ENCODE results near the gene PNO1. TPM values are rescaled to one million over a fixed set of nuclear protein-coding genes. Genes with fewer than 3 reads are reported as not detected.

PNO1 gene
- total RNA-seq, 6 experiments from 2014 or later = 4.7 to 12.7 (median 7.8) TPM

DNA sequence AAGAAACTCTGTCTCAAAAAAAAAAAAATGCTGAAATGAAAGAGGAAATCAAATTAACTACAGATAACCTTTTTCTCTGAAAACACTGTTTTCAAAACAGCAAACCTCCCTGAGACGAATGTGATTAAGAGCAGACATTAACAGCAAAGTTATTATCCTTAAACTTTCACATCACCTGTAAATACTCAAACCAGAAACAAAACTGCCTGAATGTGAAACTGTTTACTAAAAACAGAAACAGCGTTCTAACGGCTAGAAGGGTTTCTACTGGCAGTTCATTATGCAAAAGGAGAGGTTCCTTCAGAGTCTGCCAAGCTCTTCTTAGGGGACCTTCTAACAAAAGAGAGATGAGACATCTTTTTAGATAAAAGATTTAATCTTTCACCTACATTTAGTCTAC is 45.9 kb downstream of the PNO1 start:
- TF ChIP-seq, protein P1, sequence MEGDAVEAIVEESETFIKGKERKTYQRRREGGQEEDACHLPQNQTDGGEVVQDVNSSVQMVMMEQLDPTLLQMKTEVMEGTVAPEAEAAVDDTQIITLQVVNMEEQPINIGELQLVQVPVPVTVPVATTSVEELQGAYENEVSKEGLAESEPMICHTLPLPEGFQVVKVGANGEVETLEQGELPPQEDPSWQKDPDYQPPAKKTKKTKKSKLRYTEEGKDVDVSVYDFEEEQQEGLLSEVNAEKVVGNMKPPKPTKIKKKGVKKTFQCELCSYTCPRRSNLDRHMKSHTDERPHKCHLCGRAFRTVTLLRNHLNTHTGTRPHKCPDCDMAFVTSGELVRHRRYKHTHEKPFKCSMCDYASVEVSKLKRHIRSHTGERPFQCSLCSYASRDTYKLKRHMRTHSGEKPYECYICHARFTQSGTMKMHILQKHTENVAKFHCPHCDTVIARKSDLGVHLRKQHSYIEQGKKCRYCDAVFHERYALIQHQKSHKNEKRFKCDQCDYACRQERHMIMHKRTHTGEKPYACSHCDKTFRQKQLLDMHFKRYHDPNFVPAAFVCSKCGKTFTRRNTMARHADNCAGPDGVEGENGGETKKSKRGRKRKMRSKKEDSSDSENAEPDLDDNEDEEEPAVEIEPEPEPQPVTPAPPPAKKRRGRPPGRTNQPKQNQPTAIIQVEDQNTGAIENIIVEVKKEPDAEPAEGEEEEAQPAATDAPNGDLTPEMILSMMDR (IDR thresholded peaks at IDR 0.05) = no peak
- no peak for TF ChIP-seq POLR2A (IDR thresholded peaks at IDR 0.05)
- Histone ChIP-seq H3K36me3 (no peaks in the 10 kb centered on the region), H3K27me3 (no peaks in the 10 kb centered on the region), H3K4me1 (peaks cover 0 to 13% (median 3%) of the 10 kb centered on the region in 4 donors), H3K9me3 (no peaks in the 10 kb centered on the region), H3K4me3 (no peak overlapping the region), H3K27ac (no peak overlapping the region)
- WGBS (ENCODE audit: insufficient coverage, low coverage, low lambda C conversion rate, missing lambda C conversion rate) = 10% methylated on average over 3 of the region's 3 CpGs
- DNase-seq = no peak
- peak in 2 of 4 donors; percentile 36 to 43 for ATAC-seq
- intact Hi-C loops (cut with DNase I) = no loop called here

DNA sequence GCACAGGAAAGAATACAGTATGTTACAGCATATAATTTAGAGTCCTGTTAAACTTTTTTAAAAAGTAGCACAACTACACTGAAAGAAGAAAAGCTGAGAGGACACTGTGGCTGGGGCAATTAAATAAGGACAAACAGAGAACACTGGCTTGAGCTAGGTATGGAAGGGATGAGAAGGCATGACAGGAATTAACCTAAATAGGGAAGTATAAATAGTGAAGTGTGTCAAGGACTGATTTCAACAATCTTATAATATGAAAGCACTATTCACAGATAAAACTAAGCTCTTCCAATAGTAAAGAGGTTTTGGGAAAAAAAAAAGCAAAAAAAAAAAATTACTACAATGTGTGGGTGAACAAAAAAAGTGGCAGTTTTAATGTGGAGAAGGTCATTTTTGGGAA is 49.1 kb downstream of the PNO1 start:
- TF ChIP-seq, protein P1 (IDR thresholded peaks at IDR 0.05) = no peak
- TF ChIP-seq POLR2A (IDR thresholded peaks at IDR 0.05) = no peak
- ATAC-seq (peak in 1 of 4 donors; percentile 15), DNase-seq (no peak)
- intact Hi-C loops (cut with DNase I) = no loop called here
- H3K9me3 ChIP-seq = no peaks in the 10 kb centered on the region
- H3K27ac ChIP-seq = no peak overlapping the region
- H3K27me3 ChIP-seq = no peaks in the 10 kb centered on the region
- no peaks in the 10 kb centered on the region for H3K36me3 ChIP-seq
- peaks cover 0 to 14% (median 3%) of the 10 kb centered on the region in 4 donors for H3K4me1 ChIP-seq
- no peak overlapping the region for H3K4me3 ChIP-seq

DNA sequence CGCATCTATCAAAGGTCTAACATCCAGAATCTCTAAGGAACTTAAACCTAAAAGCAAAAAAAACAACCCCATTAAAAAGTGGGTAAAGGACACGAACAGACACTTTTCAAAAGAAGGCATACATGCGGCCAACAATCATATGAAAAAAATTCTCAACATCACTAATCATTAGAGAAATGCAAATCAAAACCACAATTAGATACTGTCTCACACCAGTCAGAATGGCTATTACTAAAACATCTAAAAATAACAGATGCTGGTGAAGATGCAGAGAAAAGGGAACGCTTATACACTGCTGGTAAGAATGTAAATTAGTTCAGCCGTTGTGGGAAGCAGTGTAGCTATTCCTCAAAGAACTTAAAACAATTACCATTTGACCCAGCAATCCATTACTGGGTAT is 56.7 kb downstream of the PNO1 start:
- Histone ChIP-seq H3K36me3 (peaks cover 0 to 4% (median 0%) of the 10 kb centered on the region in 4 donors), H3K27ac (no peak overlapping the region), H3K9me3 (no peaks in the 10 kb centered on the region), H3K4me1 (peaks cover 0 to 22% (median 0%) of the 10 kb centered on the region in 4 donors), H3K27me3 (no peaks in the 10 kb centered on the region), H3K4me3 (no peak overlapping the region)
- intact Hi-C loops (cut with DNase I) = no loop called here
- ATAC-seq (no peak), DNase-seq (no peak)
- TF ChIP-seq POLR2A (IDR thresholded peaks at IDR 0.05) = no peak
- TF ChIP-seq, protein P1 (IDR thresholded peaks at IDR 0.05) = no peak
- 75% methylated on average over 5 of the region's 5 CpGs for WGBS (ENCODE audit: insufficient coverage, low coverage, low lambda C conversion rate, missing lambda C conversion rate)

DNA sequence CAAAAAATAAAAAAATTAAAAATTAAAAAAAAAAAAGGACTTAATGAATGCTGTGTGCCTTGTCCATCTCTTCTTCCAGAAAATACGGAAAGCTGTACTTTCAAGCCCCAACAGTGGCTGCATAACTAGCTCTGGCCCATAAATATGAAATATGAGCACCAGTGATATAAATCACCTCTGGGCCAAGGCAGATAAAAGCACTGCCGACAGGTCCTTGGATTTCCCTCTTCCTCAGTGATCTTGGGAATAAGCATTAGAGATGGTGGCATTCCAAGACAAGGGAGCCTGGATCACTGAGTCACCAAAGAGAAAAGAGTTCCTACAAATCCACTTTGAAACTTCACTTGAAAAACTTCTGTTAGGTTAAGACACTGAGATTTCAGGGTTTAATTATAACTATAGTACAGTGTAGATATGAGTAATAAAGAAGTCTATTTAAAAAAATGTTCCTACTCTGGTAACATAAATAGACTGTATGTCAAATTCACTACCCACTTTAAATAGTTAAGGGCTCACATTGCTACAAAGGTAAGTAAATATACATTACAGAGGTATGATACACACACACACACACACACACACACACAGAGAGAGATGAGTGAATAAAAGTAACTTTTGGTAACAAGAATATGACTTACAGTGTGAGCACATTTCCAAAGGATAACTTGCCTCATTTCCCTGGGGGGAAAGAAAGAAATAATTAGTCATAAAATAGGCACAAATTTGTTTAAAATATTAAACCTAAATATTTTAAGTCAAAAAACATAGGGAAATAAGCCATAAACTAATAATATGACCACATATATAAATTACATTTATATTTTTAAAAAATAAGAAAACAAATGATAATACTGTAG is 59.0 kb downstream of the PNO1 start:
- no peak overlapping the region for H3K27ac ChIP-seq
- ATAC-seq = no peak
- WGBS (ENCODE audit: insufficient coverage, low coverage, low lambda C conversion rate, missing lambda C conversion rate) = 83% methylated on average over 2 of the region's 2 CpGs

More for the DNA sequence above, 59.0 kb downstream of the PNO1 start:
- Histone ChIP-seq H3K9me3 (no peaks in the 10 kb centered on the region), H3K4me3 (no peak overlapping the region), H3K27me3 (no peaks in the 10 kb centered on the region), H3K36me3 (peaks cover 0 to 4% (median 0%) of the 10 kb centered on the region in 4 donors), H3K4me1 (peaks cover 0 to 23% (median 0%) of the 10 kb centered on the region in 4 donors)
- intact Hi-C loops (cut with DNase I) = no loop called here
- DNase-seq = no peak
- TF ChIP-seq POLR2A (IDR thresholded peaks at IDR 0.05) = no peak
- TF ChIP-seq, protein P1 (IDR thresholded peaks at IDR 0.05) = no peak
